Naive thymus-derived CD4-positive, alpha-beta T cell (primary cell): ENCODE measurements around the gene PSMD3. TPM values are rescaled to one million over a fixed set of nuclear protein-coding genes. Genes with fewer than 3 reads are reported as not detected.

Source experiments
- ATAC-seq: fragments of 150-1000 bp; cut with Tn5 transposase; 2 replicates; pipeline ENCODE4 v1.10.0; 2021; ENCODE audit warnings: mild to moderate bottlenecking, moderate library complexity
- CTCF ChIA-PET: fragments of 350-600 bp; sonication (Branson Sonifier 250); formaldehyde crosslinking; loops from one replicate; lab custom pipeline; 2021; ENCODE audit warnings: antibody characterized with exemption; lab: Charles Lee
- POLR2A ChIA-PET: fragments of 350-600 bp; sonication (Branson Sonifier 250); formaldehyde crosslinking; loops from one replicate; lab custom pipeline; 2021; ENCODE audit warnings: antibody characterized with exemption, inconsistent platforms; lab: Charles Lee
- DNase-seq, 9 donors: peaks; one replicate each; pipeline versions ENCODE4 v3.0.0 to v3.0.0-alpha.2; 2020 to 2022; ENCODE audit warnings: mixed read lengths in 1 of 9
- H3K27ac ChIP-seq: one replicate; pipeline ENCODE4 v1.7.0; 2013; ENCODE audit warnings: mild to moderate bottlenecking, low read depth, low read length, moderate library complexity
- H3K27me3 ChIP-seq, 2 donors: one replicate each; pipeline ENCODE4 v1.7.0; 2013; ENCODE audit warnings: low read length in 2 of 2, mild to moderate bottlenecking in 2 of 2, moderate library complexity in 2 of 2; ENCODE audit not compliant: control insufficient read depth in 2 of 2, insufficient read depth in 2 of 2
- H3K36me3 ChIP-seq, 3 experiments: 1 replicate in 2 of 3; 2 replicates in 1 of 3; pipeline ENCODE4 v1.7.0; 2013; ENCODE audit warnings: low read length in 3 of 3, mild to moderate bottlenecking in 3 of 3, moderate library complexity in 1 of 3; ENCODE audit not compliant: insufficient read depth in 3 of 3, control insufficient read depth in 2 of 3
- H3K4me1 ChIP-seq, 2 donors: one replicate each; pipeline ENCODE4 v1.7.0; 2013; ENCODE audit warnings: low read length in 2 of 2, mild to moderate bottlenecking in 2 of 2, moderate library complexity in 1 of 2; ENCODE audit not compliant: control insufficient read depth in 2 of 2, insufficient read depth in 2 of 2
- H3K4me3 ChIP-seq: 2 replicates; pipeline ENCODE4 v1.7.0; 2013; ENCODE audit warnings: mild to moderate bottlenecking, low read length
- H3K9me3 ChIP-seq, 3 experiments: 1 replicate in 2 of 3; 2 replicates in 1 of 3; pipeline ENCODE4 v1.7.0; 2013; ENCODE audit warnings: low read length in 3 of 3; ENCODE audit not compliant: control insufficient read depth in 2 of 3
- H3K27ac Mint-ChIP-seq, 9 donors: one replicate each; pipeline ENCODE4 v1.8.0; 2020 to 2022; ENCODE audit warnings: mixed read lengths in 9 of 9, mild to moderate bottlenecking in 8 of 9, moderate library complexity in 5 of 9, inconsistent platforms in 2 of 9
- H3K27me3 Mint-ChIP-seq, 5 donors: one replicate each; pipeline ENCODE4 v1.8.0; 2021 to 2022; ENCODE audit warnings: mixed read lengths in 5 of 5, mild to moderate bottlenecking in 1 of 5
- H3K36me3 Mint-ChIP-seq, 5 donors: one replicate each; pipeline ENCODE4 v1.8.0; 2020 to 2022; ENCODE audit warnings: mixed read lengths in 5 of 5, mild to moderate bottlenecking in 3 of 5, inconsistent platforms in 1 of 5
- H3K4me1 Mint-ChIP-seq, 7 donors: one replicate each; pipeline ENCODE4 v1.8.0; 2020 to 2022; ENCODE audit warnings: mixed read lengths in 7 of 7, mild to moderate bottlenecking in 3 of 7, inconsistent platforms in 1 of 7
- H3K4me3 Mint-ChIP-seq, 10 donors: one replicate each; pipeline ENCODE4 v1.8.0; 2020 to 2022; ENCODE audit warnings: mild to moderate bottlenecking in 10 of 10, mixed read lengths in 10 of 10, moderate library complexity in 6 of 10, inconsistent platforms in 2 of 10
- H3K9me3 Mint-ChIP-seq, 11 donors: one replicate each; pipeline ENCODE4 v1.8.0; 2020 to 2022; ENCODE audit warnings: mixed read lengths in 11 of 11, mild to moderate bottlenecking in 4 of 11, inconsistent platforms in 1 of 11, moderate library complexity in 1 of 11
- intact Hi-C, 2 donors: fragments of 100-400 bp; cut with micrococcal nuclease; formaldehyde crosslinking; loops; one replicate each; pipeline ENCODE4 v1.15.1; 2023
- polyA plus RNA-seq, 2 donors: library from polyadenylated mRNA; unstranded; fragments of 300-500 nt; fragmentation: Illumina TruSeq; gene quantifications; one replicate each; pipeline ENCODE4 v1.2.3, GENCODE V29; 2021
- total RNA-seq, 6 experiments: library from RNA in 5 of 6; stranded (reverse) in 5 of 6; gene quantifications; 1 replicate in 5 of 6; 2 replicates in 1 of 6; pipeline ENCODE4 v1.2.3 and lab custom pipeline; 2021 to 2026

PSMD3 gene
- total and polyA plus RNA-seq, 7 experiments from 2014 or later = 44.6 to 111 (median 66.5) TPM

DNA sequence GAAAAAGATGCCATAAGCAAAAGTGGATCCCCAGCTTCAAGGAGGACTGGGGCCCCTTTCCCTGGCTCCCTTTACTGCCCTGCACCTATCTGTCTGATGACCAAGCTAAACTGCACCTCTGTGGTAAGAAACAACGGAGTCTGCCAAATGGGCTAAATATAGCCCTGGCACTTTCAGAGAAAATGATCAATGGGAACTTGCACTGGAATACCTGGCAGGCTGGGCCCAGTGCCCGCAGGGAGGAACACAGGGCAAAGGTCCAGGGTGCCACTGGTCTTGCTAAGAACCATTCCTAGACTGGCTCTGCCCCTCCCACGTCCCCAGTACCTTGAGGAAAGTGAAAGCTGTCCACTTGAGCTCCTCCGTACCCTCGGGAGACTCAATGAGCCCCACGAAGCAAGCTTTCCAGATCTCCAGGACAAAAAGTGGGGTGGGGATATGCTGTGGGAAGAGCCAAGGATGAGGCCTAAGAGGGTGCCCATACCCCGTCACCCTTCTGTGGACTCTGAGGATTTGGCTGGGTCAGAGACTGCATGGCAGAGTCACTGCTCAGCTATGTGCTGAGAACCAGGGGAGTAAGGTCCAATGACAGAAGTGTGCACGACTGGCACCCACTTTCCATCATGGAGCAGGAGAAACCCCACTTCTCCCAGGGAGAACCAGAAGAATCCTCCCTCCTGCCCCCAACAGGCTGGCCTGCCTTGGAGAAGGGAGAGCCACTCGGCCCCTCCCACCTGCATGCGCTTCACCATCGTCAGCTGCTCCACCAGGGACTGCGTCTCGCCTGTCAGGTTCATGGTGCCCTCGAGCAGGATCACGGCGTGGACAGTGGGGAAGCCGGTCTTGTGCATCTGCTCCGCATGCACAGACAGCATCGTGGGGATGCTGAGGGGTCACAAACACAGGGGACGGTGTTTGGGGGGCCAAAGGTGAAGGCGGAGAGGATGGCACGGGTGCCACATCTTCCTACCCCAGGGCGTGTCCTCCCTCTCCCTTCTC, 52.0 kb downstream of the PSMD3 start:
- peaks cover 14 to 53% (median 25%) of the 10 kb centered on the region in 5 donors for H3K36me3 Mint-ChIP-seq
- H3K27me3 Mint-ChIP-seq = no peaks in the 10 kb centered on the region
- Histone ChIP-seq H3K4me3 (no peak overlapping the region), H3K9me3 (no peaks in the 10 kb centered on the region), H3K4me1 (no peaks in the 10 kb centered on the region), H3K27ac (no peak overlapping the region), H3K36me3 (peaks cover 0 to 90% (median 33%) of the 10 kb centered on the region in 3 experiments), H3K27me3 (no peaks in the 10 kb centered on the region)
- no peak overlapping the region for H3K4me3 Mint-ChIP-seq
- POLR2A ChIA-PET = no interaction called here
- ATAC-seq (no peak), DNase-seq (no peak)
- H3K27ac Mint-ChIP-seq = no peak overlapping the region
- H3K9me3 Mint-ChIP-seq = no peaks in the 10 kb centered on the region
- no peaks in the 10 kb centered on the region for H3K4me1 Mint-ChIP-seq
- CTCF ChIA-PET = interaction anchor here (1.2 to 1.3 kb wide), 2 partner anchors 34 to 42 kb away, joined by 3 read pairs; no protein-coding TSS in a partner anchor
- intact Hi-C loops = no loop called here

DNA sequence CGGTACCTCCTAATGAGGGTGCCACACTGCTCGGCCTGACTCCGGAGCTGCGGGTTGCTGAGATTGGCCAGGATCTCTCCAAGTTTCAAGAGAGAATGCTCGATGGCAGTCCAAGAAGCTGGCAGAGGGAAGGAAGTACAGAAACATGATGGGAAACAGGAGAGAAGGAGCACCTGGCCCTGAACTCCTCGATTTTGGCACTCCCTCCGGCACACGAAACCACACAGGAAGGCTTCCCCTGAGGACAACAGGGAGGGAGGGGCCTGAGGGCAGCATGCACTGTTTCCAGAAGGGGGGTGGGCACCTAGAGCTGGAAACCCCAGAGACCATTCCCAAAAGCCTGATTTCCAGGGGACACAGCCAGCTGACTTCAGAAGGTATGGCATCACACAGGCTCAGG, 52.7 kb downstream of the PSMD3 start:
- ChIA-PET CTCF (interaction anchor here (1.2 to 1.3 kb wide), 2 partner anchors 35 to 41 kb away, joined by 3 read pairs; no protein-coding TSS in a partner anchor), POLR2A (interaction anchor here (1.0 kb wide), 1 partner anchor 304 kb away, joined by 3 read pairs; no protein-coding TSS in a partner anchor)
- H3K36me3 ChIP-seq = peaks cover 0 to 88% (median 33%) of the 10 kb centered on the region in 3 experiments
- intact Hi-C loops = no loop called here
- DNase-seq (no peak), ATAC-seq (no peak)
- no peaks in the 10 kb centered on the region for H3K27me3 ChIP-seq
- H3K4me1 Mint-ChIP-seq = no peaks in the 10 kb centered on the region
- H3K9me3 ChIP-seq = no peaks in the 10 kb centered on the region
- H3K27ac ChIP-seq = no peak overlapping the region
- H3K9me3 Mint-ChIP-seq = no peaks in the 10 kb centered on the region
- no peaks in the 10 kb centered on the region for H3K4me1 ChIP-seq
- H3K27me3 Mint-ChIP-seq = no peaks in the 10 kb centered on the region
- peaks cover 14 to 53% (median 25%) of the 10 kb centered on the region in 5 donors for H3K36me3 Mint-ChIP-seq
- no peak overlapping the region for H3K4me3 ChIP-seq
- no peak overlapping the region for H3K4me3 Mint-ChIP-seq
- no peak overlapping the region for H3K27ac Mint-ChIP-seq

DNA sequence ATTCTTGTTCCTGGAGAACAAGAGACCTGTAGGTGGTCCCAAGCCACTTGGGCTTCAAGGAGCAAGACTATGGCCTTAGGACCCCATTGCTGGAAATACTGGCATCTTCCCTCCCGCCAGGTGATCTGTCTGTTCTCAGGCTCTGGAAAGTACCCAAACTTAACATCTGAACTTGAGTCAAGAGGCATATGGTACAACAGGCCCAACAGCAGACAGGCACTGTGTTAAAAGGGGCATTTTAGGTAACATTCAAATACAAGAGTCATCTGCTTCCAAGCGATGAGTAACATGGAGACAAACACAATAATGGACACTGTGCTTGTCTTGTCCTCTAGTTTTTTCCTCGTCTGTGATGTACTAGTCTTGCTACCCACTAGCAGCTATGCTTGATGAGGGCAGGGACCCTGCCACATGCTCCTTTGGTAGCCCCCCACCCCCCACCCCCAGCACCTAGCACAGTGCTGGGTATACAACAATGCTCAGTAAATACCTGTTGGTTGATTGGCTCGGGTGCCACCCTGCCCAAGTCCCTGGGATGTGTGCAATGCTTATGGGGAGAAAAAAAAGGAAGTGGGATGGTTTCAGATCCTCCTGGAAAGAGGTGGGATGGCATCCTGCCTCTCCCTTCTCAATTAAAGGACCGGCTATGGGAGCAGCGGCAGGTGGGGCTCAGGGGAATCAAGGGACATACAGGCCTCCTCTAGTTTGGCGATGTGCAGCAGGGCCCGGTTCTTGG, 54.0 kb downstream of the PSMD3 start:
- ChIA-PET POLR2A (interaction anchor here (0.6 to 1.0 kb wide), 3 partner anchors 12 to 305 kb away, joined by 3 to 4 read pairs (median 3); no protein-coding TSS in a partner anchor), CTCF (interaction anchor here (1.3 kb wide), 1 partner anchor 36 kb away, joined by 3 read pairs; no protein-coding TSS in a partner anchor)
- intact Hi-C loops = no loop called here
- Mint-ChIP-seq H3K27ac (no peak overlapping the region), H3K9me3 (no peaks in the 10 kb centered on the region), H3K27me3 (no peaks in the 10 kb centered on the region), H3K36me3 (peaks cover 6 to 42% (median 20%) of the 10 kb centered on the region in 5 donors), H3K4me3 (no peak overlapping the region), H3K4me1 (peaks cover 0 to 6% (median 0%) of the 10 kb centered on the region in 7 donors)
- peaks cover 0 to 75% (median 33%) of the 10 kb centered on the region in 3 experiments for H3K36me3 ChIP-seq
- no peak overlapping the region for H3K27ac ChIP-seq
- no peaks in the 10 kb centered on the region for H3K27me3 ChIP-seq
- DNase-seq (no peak), ATAC-seq (no peak)
- H3K4me1 ChIP-seq = no peaks in the 10 kb centered on the region
- no peaks in the 10 kb centered on the region for H3K9me3 ChIP-seq
- H3K4me3 ChIP-seq = no peak overlapping the region

DNA sequence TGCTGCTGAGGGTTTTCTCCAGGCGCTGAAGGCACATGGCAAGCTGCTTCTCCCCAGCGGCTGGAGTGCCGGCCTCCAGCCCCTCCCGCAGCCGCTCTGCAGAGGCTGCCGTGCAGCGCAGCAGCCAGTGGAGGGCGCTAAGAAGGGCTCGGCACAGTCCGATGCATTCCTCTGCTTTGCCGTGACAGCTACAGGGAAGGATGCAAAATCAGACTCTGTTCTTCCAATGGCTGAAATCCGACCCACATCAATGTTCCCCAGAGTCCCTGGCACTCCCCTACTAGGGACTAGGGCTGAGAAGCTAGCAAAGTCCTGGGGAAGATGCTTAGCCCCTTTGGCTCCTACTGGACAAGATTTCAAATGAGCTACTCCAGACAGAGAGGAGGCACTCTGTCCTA, 54.6 kb downstream of the PSMD3 start:
- Histone ChIP-seq H3K4me3 (no peak overlapping the region), H3K4me1 (no peaks in the 10 kb centered on the region), H3K36me3 (peaks cover 0 to 69% (median 33%) of the 10 kb centered on the region in 3 experiments), H3K27me3 (no peaks in the 10 kb centered on the region), H3K9me3 (no peaks in the 10 kb centered on the region), H3K27ac (no peak overlapping the region)
- no peaks in the 10 kb centered on the region for H3K9me3 Mint-ChIP-seq
- peaks cover 0 to 7% (median 0%) of the 10 kb centered on the region in 7 donors for H3K4me1 Mint-ChIP-seq
- DNase-seq (no peak), ATAC-seq (no peak)
- peaks cover 3 to 39% (median 17%) of the 10 kb centered on the region in 5 donors for H3K36me3 Mint-ChIP-seq
- H3K4me3 Mint-ChIP-seq = no peak overlapping the region
- ChIA-PET CTCF (no interaction called here), POLR2A (no interaction called here)
- no peaks in the 10 kb centered on the region for H3K27me3 Mint-ChIP-seq
- intact Hi-C loops = no loop called here
- no peak overlapping the region for H3K27ac Mint-ChIP-seq

DNA sequence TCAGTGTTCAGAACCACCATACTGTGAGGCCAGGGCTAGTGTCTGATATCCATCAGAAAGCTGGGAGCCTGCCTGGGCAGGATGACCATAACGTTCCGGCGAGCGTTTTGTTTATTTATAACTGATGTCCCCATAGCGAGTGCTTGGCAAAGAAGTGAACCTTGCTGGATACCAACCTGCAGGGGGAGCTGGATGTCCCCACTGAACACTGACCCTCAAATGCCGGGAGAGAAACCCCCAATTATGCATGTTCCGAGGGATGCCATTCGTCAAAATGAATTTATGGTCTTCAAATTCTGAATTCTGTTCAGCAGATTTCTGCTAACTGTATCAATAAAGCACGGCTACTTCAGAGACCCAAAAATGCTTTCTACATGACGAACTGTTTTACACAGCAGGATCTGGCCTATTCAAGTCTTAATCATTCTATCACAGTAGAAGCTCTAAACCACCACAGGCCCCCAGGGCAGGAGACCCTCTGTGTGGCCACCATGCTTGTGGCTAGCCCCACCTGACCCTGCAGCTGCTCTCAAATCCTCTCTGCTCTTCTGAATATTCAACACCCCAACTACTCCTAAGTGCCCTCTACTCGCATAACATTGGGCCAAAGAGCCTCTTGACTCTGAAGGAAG, 58.4 kb downstream of the PSMD3 start:
- Histone ChIP-seq H3K27me3 (no peaks in the 10 kb centered on the region), H3K4me3 (no peak overlapping the region), H3K9me3 (no peaks in the 10 kb centered on the region), H3K27ac (no peak overlapping the region), H3K36me3 (peaks cover 0 to 36% (median 5%) of the 10 kb centered on the region in 3 experiments), H3K4me1 (no peaks in the 10 kb centered on the region)
- Mint-ChIP-seq H3K27me3 (no peaks in the 10 kb centered on the region), H3K9me3 (no peaks in the 10 kb centered on the region), H3K4me3 (no peak overlapping the region), H3K36me3 (peaks cover under 1 to 26% (median 6%) of the 10 kb centered on the region in 5 donors), H3K4me1 (peaks cover 0 to 10% (median 7%) of the 10 kb centered on the region in 7 donors), H3K27ac (peak overlapping the region in 3 of 9 donors; percentile 22 to 64 (median 32))
- ChIA-PET CTCF (interaction anchor here (0.7 to 1.5 kb wide), 5 partner anchors 13 to 130 kb away, joined by 3 to 5 read pairs (median 3); no protein-coding TSS in a partner anchor), POLR2A (interaction anchor here (0.6 to 0.9 kb wide), 3 partner anchors 11 to 658 kb away, joined by 3 to 5 read pairs (median 3); no protein-coding TSS in a partner anchor)
- intact Hi-C loops = loop anchor here in 1 of 2 donors (1.0 kb wide), 1 partner anchor 72 kb away; no protein-coding TSS in a partner anchor
- ATAC-seq (no peak), DNase-seq (no peak)
